Adipose tissue (tissue), 3 donors: Measurements from ENCODE around the gene TARDBP. TPM values are rescaled to one million over a fixed set of nuclear protein-coding genes. Genes with fewer than 3 reads are reported as not detected.
"Not testable (repeated sequence)": the region's sequence is repeated elsewhere in the genome, so short reads cannot be mapped to it uniquely, and the experiment has no call there.

Source experiments
- H3K27ac ChIP-seq: one replicate; pipeline ENCODE4 v1.5.1; 2013; ENCODE audit warnings: low read depth, low read length
- WGBS, 3 donors: extraction: QIAGEN DNeasy Blood & Tissue Kit; methylation state at CpG; one replicate each; pipeline ENCODE4 v1.1.7; 2013; 5-methylcytosine and 5-hydroxymethylcytosine counted together
- polyA plus RNA-seq, 3 donors: library from polyadenylated mRNA; stranded (reverse); fragments of 200-250 nt; gene quantifications; one replicate each; pipeline ENCODE4 v1.2.3, GENCODE V29; 2013
- donor health status: healthy with polysubstance abuse.
- donor health status: Bipolar disorder and iron deficiency.
- donor health status: healthy.

The TARDBP gene
- polyA plus RNA-seq, 3 donors, result 54.7 to 152 (median 132) TPM

- WGBS, 3 donors, result 63 to 82% (median 71%) methylated on average over 6 of the region's 6 CpGs
- not testable (repeated sequence) for H3K27ac ChIP-seq
These were observed 22.4 kb upstream of the TARDBP start for GRCh38 chr1:10989920-10990516.

GRCh38 chr1:10990828-10991227, 21.6 kb upstream of the TARDBP start:
- WGBS, 3 donors, result 94 to 95% (median 95%) methylated on average over 7 of the region's 7 CpGs
- no peak overlapping the region for H3K27ac ChIP-seq

- 93 to 98% (median 96%) methylated on average over 2 of the region's 2 CpGs for WGBS, 3 donors
- H3K27ac ChIP-seq, result not testable (repeated sequence)
These were observed 20.4 kb upstream of the TARDBP start for GRCh38 chr1:10992004-10992403.

- WGBS, 3 donors, result 30 to 87% (median 82%) methylated on average over 4 of the region's 4 CpGs
- no peak overlapping the region for H3K27ac ChIP-seq
These were observed 19.6 kb upstream of the TARDBP start for GRCh38 chr1:10992864-10993263.

- 83 to 91% (median 90%) methylated on average over 3 of the region's 3 CpGs for WGBS, 3 donors
- H3K27ac ChIP-seq, result no peak overlapping the region
These were observed 16.4 kb upstream of the TARDBP start for GRCh38 chr1:10996100-10996499.

GRCh38 chr1:11000526-11000925, 11.9 kb upstream of the TARDBP start:
- WGBS, 3 donors, result 87 to 100% (median 100%) methylated on average over 1 of the region's 1 CpG
- H3K27ac ChIP-seq, result no peak overlapping the region

GRCh38 chr1:11013160-11013531, 692 bp downstream of the TARDBP start:
- peak overlapping the region; percentile 88 for H3K27ac ChIP-seq
- WGBS, 3 donors, result 1 to 2% (median 2%) methylated on average over 11 of the region's 11 CpGs

- WGBS, 3 donors, result 74 to 80% (median 77%) methylated on average over 7 to 8 of the region's 8 CpGs
These were observed 6.9 kb downstream of the TARDBP start for GRCh38 chr1:11019358-11019757.

GRCh38 chr1:11019971-11020370, 7.5 kb downstream of the TARDBP start:
- 91% methylated on average over 7 of the region's 7 CpGs for WGBS, 3 donors
- no peak overlapping the region for H3K27ac ChIP-seq

More at GRCh38 chr1:11019358-11019757, 6.9 kb downstream of the TARDBP start:
- not testable (repeated sequence) for H3K27ac ChIP-seq

GRCh38 chr1:11023201-11023600, 10.7 kb downstream of the TARDBP start:
- no peak overlapping the region for H3K27ac ChIP-seq
- WGBS, 3 donors, result 92 to 94% (median 94%) methylated on average over 14 of the region's 14 CpGs

- H3K27ac ChIP-seq, result no peak overlapping the region
- WGBS, 3 donors, result 91 to 93% (median 92%) methylated on average over 3 of the region's 3 CpGs
These were observed 11.9 kb downstream of the TARDBP start for GRCh38 chr1:11024154-11024873.

GRCh38 chr1:11024874-11025203, 12.4 kb downstream of the TARDBP start:
- 80 to 89% (median 85%) methylated on average over 2 of the region's 2 CpGs for WGBS, 3 donors
- H3K27ac ChIP-seq, result no peak overlapping the region

GRCh38 chr1:11025618-11026017, 13.2 kb downstream of the TARDBP start:
- H3K27ac ChIP-seq, result no peak overlapping the region
- WGBS, 3 donors, result 84 to 91% (median 87%) methylated on average over 1 of the region's 1 CpG

- WGBS, 3 donors, result 68 to 79% (median 69%) methylated on average over 1 of the region's 1 CpG
These were observed 13.6 kb downstream of the TARDBP start for GRCh38 chr1:11026052-11026451.

GRCh38 chr1:11026903-11027302, 14.4 kb downstream of the TARDBP start:
- WGBS, 3 donors, result 92 to 95% (median 92%) methylated on average over 5 of the region's 5 CpGs
- no peak overlapping the region for H3K27ac ChIP-seq

More at GRCh38 chr1:11026052-11026451, 13.6 kb downstream of the TARDBP start:
- H3K27ac ChIP-seq, result no peak overlapping the region

GRCh38 chr1:11027316-11027715, 14.9 kb downstream of the TARDBP start:
- no peak overlapping the region for H3K27ac ChIP-seq
- 71 to 76% (median 76%) methylated on average over 6 of the region's 6 CpGs for WGBS, 3 donors

- no peak overlapping the region for H3K27ac ChIP-seq
- 91 to 98% (median 96%) methylated on average over 3 of the region's 3 CpGs for WGBS, 3 donors
These were observed 15.6 kb downstream of the TARDBP start for GRCh38 chr1:11028018-11028417.

GRCh38 chr1:11030865-11031264, 18.4 kb downstream of the TARDBP start:
- 87 to 93% (median 91%) methylated on average over 9 of the region's 9 CpGs for WGBS, 3 donors
- no peak overlapping the region for H3K27ac ChIP-seq

GRCh38 chr1:11031624-11032262, 19.3 kb downstream of the TARDBP start:
- no peak overlapping the region for H3K27ac ChIP-seq
- 89 to 92% (median 91%) methylated on average over 10 of the region's 10 CpGs for WGBS, 3 donors
